Bronchus fibroblast of lung (primary cell): Measurements from ENCODE around the gene GUCY1A2. TPM values are rescaled to one million over a fixed set of nuclear protein-coding genes. Genes with fewer than 3 reads are reported as not detected.

Experiments
- total RNA-seq: library from RNA; depleted of rRNA; stranded (reverse); fragments of >200 nt; gene quantifications from 2 replicates; pipeline ENCODE4 v1.2.3, GENCODE V29; 2015

The GUCY1A2 gene, protein sequence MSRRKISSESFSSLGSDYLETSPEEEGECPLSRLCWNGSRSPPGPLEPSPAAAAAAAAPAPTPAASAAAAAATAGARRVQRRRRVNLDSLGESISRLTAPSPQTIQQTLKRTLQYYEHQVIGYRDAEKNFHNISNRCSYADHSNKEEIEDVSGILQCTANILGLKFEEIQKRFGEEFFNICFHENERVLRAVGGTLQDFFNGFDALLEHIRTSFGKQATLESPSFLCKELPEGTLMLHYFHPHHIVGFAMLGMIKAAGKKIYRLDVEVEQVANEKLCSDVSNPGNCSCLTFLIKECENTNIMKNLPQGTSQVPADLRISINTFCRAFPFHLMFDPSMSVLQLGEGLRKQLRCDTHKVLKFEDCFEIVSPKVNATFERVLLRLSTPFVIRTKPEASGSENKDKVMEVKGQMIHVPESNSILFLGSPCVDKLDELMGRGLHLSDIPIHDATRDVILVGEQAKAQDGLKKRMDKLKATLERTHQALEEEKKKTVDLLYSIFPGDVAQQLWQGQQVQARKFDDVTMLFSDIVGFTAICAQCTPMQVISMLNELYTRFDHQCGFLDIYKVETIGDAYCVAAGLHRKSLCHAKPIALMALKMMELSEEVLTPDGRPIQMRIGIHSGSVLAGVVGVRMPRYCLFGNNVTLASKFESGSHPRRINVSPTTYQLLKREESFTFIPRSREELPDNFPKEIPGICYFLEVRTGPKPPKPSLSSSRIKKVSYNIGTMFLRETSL
- total RNA-seq, result 0.15 and 0.17 TPM in 2 replicates

DNA sequence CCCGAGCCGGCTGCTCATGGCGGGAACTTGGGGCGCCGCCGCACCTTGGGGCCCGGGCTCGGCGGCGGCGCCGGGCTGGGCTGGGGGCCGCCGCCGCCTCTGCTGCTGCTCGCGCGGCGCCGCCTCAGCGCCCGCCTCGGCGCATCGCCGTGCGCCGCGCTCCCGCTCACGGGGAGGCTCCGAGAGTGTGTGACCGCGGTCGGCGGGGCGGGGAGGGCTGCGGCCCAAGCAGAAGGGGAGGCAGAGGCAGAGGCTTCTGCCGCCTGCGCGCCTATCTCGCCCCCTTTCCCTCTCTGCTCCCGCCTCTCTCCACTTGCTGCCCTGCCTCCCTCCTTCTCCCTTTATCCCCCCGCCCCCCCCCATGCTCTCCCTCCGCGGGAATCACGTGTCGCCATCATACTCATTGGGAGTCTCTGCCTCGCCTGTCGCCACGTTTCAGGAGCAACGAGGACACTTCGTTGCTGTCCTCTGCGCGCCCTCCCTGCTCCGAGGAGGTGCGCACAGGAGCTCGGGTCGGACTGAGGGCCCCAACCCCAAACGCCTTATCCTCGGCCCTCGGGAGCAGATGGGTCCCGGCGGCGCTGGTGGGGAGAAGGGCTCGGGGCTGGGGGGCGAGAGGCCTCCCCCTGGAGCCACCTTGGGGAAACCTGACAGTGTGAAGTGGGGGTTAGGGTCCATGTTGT, at the start of gene GUCY1A2:
Gene GUCY1A2, minus strand, starts transcription at position 258 of the 683 bp plus-strand sequence. CDS start 421 bp downstream, outside the sequence.

